H1 (cell line): ENCODE measurements around the gene NOL4L. TPM values are rescaled to one million over a fixed set of nuclear protein-coding genes. Genes with fewer than 3 reads are reported as not detected.
A peak's percentile ranks its signal among the peaks of the same experiment; 100 is the strongest.

Source experiments
- ASH2L ChIP-seq: fragments of 200-600, 300-600 bp; sonication (generic); IDR thresholded peaks from one replicate; pipeline ENCODE4 v1.7.1; 2017; ENCODE audit warnings: low read length
- ATF3 ChIP-seq: IDR thresholded peaks from 2 replicates; pipeline ENCODE4 v1.6.1; 2011; ENCODE audit warnings: low read depth, mild to moderate bottlenecking, low read length; ENCODE audit not compliant: insufficient read depth
- BCL11A ChIP-seq, 2 experiments: IDR thresholded peaks; one replicate each; pipeline ENCODE4 v1.6.1; 2011; ENCODE audit warnings: low read depth in 2 of 2, low read length in 2 of 2, mild to moderate bottlenecking in 2 of 2
- CBX5 ChIP-seq: fragments of 300-800, 300-1000 bp; sonication (generic); IDR thresholded peaks from 2 replicates; pipeline ENCODE4 v1.7.1; 2016; ENCODE audit warnings: antibody characterized with exemption, low read length, low read depth
- CHD1 ChIP-seq: IDR thresholded peaks from 2 replicates; pipeline ENCODE4 v1.6.1; 2012; ENCODE audit warnings: low read depth, low read length, improper control_type of control experiment
- E2F6 ChIP-seq: IDR thresholded peaks from 2 replicates; pipeline ENCODE4 v1.6.1; 2012; ENCODE audit warnings: inconsistent platforms
- FOSL1 ChIP-seq: IDR thresholded peaks from 2 replicates; pipeline ENCODE4 v1.6.1; 2011; ENCODE audit warnings: mild to moderate bottlenecking, low read depth, low read length, moderate library complexity; ENCODE audit not compliant: insufficient read depth
- GABPA ChIP-seq: IDR thresholded peaks from 2 replicates; pipeline ENCODE4 v1.6.1; 2011; ENCODE audit warnings: mild to moderate bottlenecking, low read length, moderate library complexity, borderline replicate concordance; ENCODE audit not compliant: insufficient read depth
- GTF2F1 ChIP-seq: IDR thresholded peaks from 2 replicates; pipeline ENCODE4 v1.6.1; 2012; ENCODE audit warnings: low read depth, low read length, improper control_type of control experiment, borderline replicate concordance
- HDAC2 ChIP-seq, 2 experiments: fragments of 300-600 bp in 1 of 2; sonication (generic) in 1 of 2; IDR thresholded peaks; 2 replicates each; pipeline ENCODE4 v1.6.1; 2011 to 2012; ENCODE audit warnings: low read depth in 2 of 2, low read length in 2 of 2, mild to moderate bottlenecking in 2 of 2, moderate library complexity in 2 of 2, borderline replicate concordance in 1 of 2, inconsistent platforms in 1 of 2
- JUN ChIP-seq: IDR thresholded peaks from 2 replicates; pipeline ENCODE4 v1.6.1; 2011; ENCODE audit warnings: low read depth, mild to moderate bottlenecking, improper control_type of control experiment, low read length
- KDM1A ChIP-seq: fragments of 200-600, 300-600 bp; sonication (generic); IDR thresholded peaks from 2 replicates; pipeline ENCODE4 v1.7.1; 2016; ENCODE audit warnings: mild to moderate bottlenecking, low read length, borderline replicate concordance
- PHF8 ChIP-seq: fragments of 200-600 bp; sonication (generic); conservative IDR thresholded peaks from 2 replicates; pipeline ENCODE4 v1.7.1; 2012; ENCODE audit warnings: low read depth, mild to moderate bottlenecking, inconsistent platforms, low read length, moderate library complexity
- POLR2A ChIP-seq, 2 experiments: IDR thresholded peaks; 1 replicate in 1 of 2; 2 replicates in 1 of 2; pipeline ENCODE4 v1.6.1; 2011; ENCODE audit warnings: low read depth in 2 of 2, low read length in 2 of 2, mild to moderate bottlenecking in 2 of 2; ENCODE audit errors: control extremely low read depth in 1 of 2
- RFX5 ChIP-seq: IDR thresholded peaks from 2 replicates; pipeline ENCODE4 v1.6.1; 2011; ENCODE audit warnings: low read depth, low read length, improper control_type of control experiment, borderline replicate concordance
- RXRA ChIP-seq: IDR thresholded peaks from 2 replicates; pipeline ENCODE4 v1.6.1; 2011; ENCODE audit warnings: low read depth, mild to moderate bottlenecking, low read length, moderate library complexity; ENCODE audit not compliant: insufficient read depth
- SAP30 ChIP-seq: fragments of 300-600 bp; sonication (generic); IDR thresholded peaks from 2 replicates; pipeline ENCODE4 v1.7.1; 2012; ENCODE audit warnings: low read length, moderate library complexity, mild to moderate bottlenecking, inconsistent platforms; ENCODE audit not compliant: insufficient read depth, insufficient replicate concordance
- SP1 ChIP-seq: IDR thresholded peaks from 2 replicates; pipeline ENCODE4 v1.6.1; 2011; ENCODE audit warnings: low read depth, low read length
- SRF ChIP-seq: IDR thresholded peaks from 2 replicates; pipeline ENCODE4 v1.6.1; 2011; ENCODE audit warnings: mild to moderate bottlenecking, low read depth, low read length, moderate library complexity
- SUZ12 ChIP-seq: fragments of 200-600 bp; sonication (generic); IDR thresholded peaks from 2 replicates; pipeline ENCODE4 v1.6.1; 2012; ENCODE audit warnings: mild to moderate bottlenecking, inconsistent platforms, low read length, moderate library complexity, mixed read lengths
- TAF1 ChIP-seq: IDR thresholded peaks from 2 replicates; pipeline ENCODE4 v1.6.1; 2011; ENCODE audit warnings: mild to moderate bottlenecking, low read depth, low read length
- USF2 ChIP-seq: IDR thresholded peaks from 2 replicates; pipeline ENCODE4 v1.6.1; 2011; ENCODE audit warnings: low read length, improper control_type of control experiment
- ZNF274 ChIP-seq: IDR thresholded peaks from 2 replicates; pipeline ENCODE4 v1.7.0; 2012; ENCODE audit warnings: low read length, borderline replicate concordance; ENCODE audit errors: extremely low read depth
- polyA plus RNA-seq, 7 experiments: library from polyadenylated mRNA; depleted of rRNA in 3 of 7; stranded (reverse) in 5 of 7; unstranded in 2 of 7; fragments of >200 nt in 5 of 7; fragments of 200-250 nt in 2 of 7; gene quantifications; 1 replicate in 5 of 7; 2 replicates in 1 of 7; 4 replicates in 1 of 7; pipeline versions ENCODE4 v1.2.1 to v1.2.3, GENCODE V29; 2011 to 2013; ENCODE audit warnings: missing spikeins in 2 of 7, mixed read lengths in 2 of 7
- total RNA-seq: library from RNA; stranded (reverse); fragmentation: NEBNext Ultra II Directional; extraction: Animal tissue kit (Norgen Biotek cat#: 25700); gene quantifications from 2 replicates; pipeline ENCODE4 v1.2.1, GENCODE V29; 2021

NOL4L gene
- total and polyA plus RNA-seq, 2 of the 8 experiments (the other 6 are each of a cell fraction or from before 2014, with no cell fraction given), result 15.3 to 23.7 TPM

- TF ChIP-seq GTF2F1, result no peak
- TF ChIP-seq SAP30, result no peak
- TF ChIP-seq CBX5, result no peak
- TF ChIP-seq KDM1A, result no peak
- TF ChIP-seq USF2, result no peak
- no peak for TF ChIP-seq ATF3
- TF ChIP-seq CHD1, result no peak
- no peak for TF ChIP-seq PHF8
- no peak for TF ChIP-seq E2F6
- peak; percentile 71; the same call in 1 of the 2 replicates for TF ChIP-seq GABPA
- TF ChIP-seq RFX5, result no peak
- TF ChIP-seq HDAC2 (IDR thresholded peaks at IDR 0.05; ENCODE audit: borderline replicate concordance in 1 of 2, low read depth in 2 of 2, low read length in 2 of 2), result no peak
- no peak for TF ChIP-seq RXRA
- no peak for TF ChIP-seq SUZ12
- no peak for TF ChIP-seq ZNF274
- 0 out of 3 replicates have a peak, but pooled peaks of 1 of the 2 experiments have one; percentile 15 for TF ChIP-seq POLR2A (IDR thresholded peaks at IDR 0.05; ENCODE audit: control extremely low read depth in 1 of 2, low read depth in 2 of 2, low read length in 2 of 2)
- TF ChIP-seq ASH2L, result peak; percentile 43
- no peak for TF ChIP-seq SP1
- no peak for TF ChIP-seq BCL11A (IDR thresholded peaks at IDR 0.05; ENCODE audit: low read depth in 2 of 2, low read length in 2 of 2)
- TF ChIP-seq FOSL1, result no peak
- TF ChIP-seq JUN, result no peak
- TF ChIP-seq TAF1, result peak; percentile 37
- no peak for TF ChIP-seq SRF
Observed at GRCh38 chr20:32456869-32457478, 128.2 kb downstream of the NOL4L start (continued).
